Fibroblast of lung (primary cell): ENCODE results near the gene MSL3B.

Experiments used
- CTCF ChIP-seq, 2 donors: IDR thresholded peaks in 1 of 2; conservative IDR thresholded peaks in 1 of 2; 1 replicate in 1 of 2; 2 replicates in 1 of 2; pipeline ENCODE4 v1.5.1; 2011 to 2012; ENCODE audit warnings: low read length in 2 of 2, control low read depth in 1 of 2, inconsistent platforms in 1 of 2, low read depth in 1 of 2, mild to moderate bottlenecking in 1 of 2
- EZH2 ChIP-seq: IDR thresholded peaks from 2 replicates; pipeline ENCODE4 v1.5.1; 2012; ENCODE audit warnings: low read length, control low read depth, mild to moderate bottlenecking; ENCODE audit errors: missing control alignments

GRCh38 chr2:233865838-233866237 is 2.3 kb downstream of the MSL3B start:
- TF ChIP-seq CTCF (conservative IDR thresholded peaks at IDR 0.05 in 1 of 2, IDR thresholded peaks at IDR 0.05 in 1 of 2; ENCODE audit: low read depth in 1 of 2, low read length in 2 of 2) = peak in 1 of 2 donors; percentile 9
- TF ChIP-seq EZH2 = no peak
